Skin epidermis (tissue), 12 donors: ENCODE data around the gene CIB4.

Experiments used
- H3K27ac ChIP-seq, 21 experiments: fragments of 200-600 bp; sonication (generic) in 11 of 21; one replicate each; pipeline ENCODE4 v1.5.0; 2020; ENCODE audit warnings: mild to moderate bottlenecking in 3 of 21, inconsistent platforms in 2 of 21, moderate library complexity in 2 of 21
- H3K4me3 ChIP-seq, 7 experiments: fragments of 200-600 bp; sonication (generic) in 2 of 7; one replicate each; pipeline ENCODE4 v1.5.0; 2020; ENCODE audit warnings: inconsistent platforms in 2 of 7, mild to moderate bottlenecking in 2 of 7, moderate library complexity in 1 of 7

CIB4 gene

DNA sequence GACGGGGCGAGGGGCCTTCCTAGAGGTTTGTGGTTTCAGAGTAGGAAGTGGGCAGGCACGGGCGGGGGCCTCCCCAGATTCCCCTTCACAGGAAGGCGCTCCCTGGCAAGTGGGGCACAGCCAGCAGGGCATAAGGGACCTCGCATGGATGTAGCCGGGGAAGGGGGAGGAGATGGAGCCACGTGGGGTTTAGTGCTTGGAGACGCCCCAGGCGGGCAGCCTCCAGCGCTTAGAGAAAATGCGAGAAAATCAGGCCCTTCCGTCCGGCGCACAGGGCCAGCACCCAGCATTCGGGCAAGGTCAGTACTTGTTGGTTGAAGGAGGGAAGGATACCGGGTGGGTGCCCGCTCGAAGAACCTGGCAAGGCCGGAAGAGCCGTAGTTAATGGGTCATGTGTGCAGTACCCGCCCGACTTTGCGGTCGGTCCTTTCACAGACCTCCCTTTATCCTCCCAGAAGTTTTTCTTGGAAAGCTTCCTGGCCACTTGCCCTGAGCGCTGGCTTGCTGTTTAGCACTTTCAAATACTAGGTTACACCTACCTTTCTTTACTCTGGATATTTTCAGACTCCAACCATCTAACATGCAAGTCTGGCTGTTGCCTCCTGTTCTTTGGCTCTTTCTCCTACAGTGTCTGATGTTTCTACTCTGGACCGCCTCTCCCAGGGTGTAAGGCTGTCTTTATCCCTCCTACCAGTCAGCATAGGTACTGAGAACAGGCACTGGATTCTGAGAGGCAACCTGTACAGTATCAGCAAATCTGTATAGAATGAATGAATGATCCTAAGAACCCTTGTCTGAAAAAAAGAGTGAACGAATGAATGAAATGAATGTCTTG, 78.1 kb downstream of the CIB4 start:
- Histone ChIP-seq H3K27ac (no peak overlapping the region), H3K4me3 (peak overlapping the region in 4 of 7 experiments; percentile 17 to 36 (median 21))

GRCh38 chr2:26561918-26562810, 79.0 kb downstream of the CIB4 start:
- Histone ChIP-seq H3K4me3 (peak overlapping the region in 5 of 7 experiments; percentile 9 to 36 (median 18)), H3K27ac (no peak overlapping the region)

- no peak overlapping the region for H3K4me3 ChIP-seq
- H3K27ac ChIP-seq = no peak overlapping the region
Observed at GRCh38 chr2:26561376-26561775, 79.8 kb downstream of the CIB4 start.

DNA sequence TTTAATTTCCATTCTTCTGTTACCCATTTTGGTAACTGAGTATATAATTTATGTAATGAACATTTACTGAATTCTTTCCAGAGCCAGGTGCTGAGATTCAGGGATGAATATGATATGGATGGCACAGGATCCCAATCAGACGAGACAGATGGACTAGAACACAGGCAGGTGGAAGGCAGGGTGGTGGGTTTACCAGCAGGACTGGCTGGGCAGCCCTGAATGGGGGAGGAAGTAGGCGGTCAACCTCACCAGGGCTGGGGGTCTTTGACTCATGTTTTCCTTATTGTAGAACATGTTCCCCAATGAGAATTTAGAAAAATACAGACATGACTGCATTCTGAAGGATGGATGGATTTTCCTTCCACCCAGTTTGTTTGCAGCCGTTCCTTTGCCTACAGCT, 80.3 kb downstream of the CIB4 start:
- Histone ChIP-seq H3K27ac (no peak overlapping the region), H3K4me3 (no peak overlapping the region)

- no peak overlapping the region for H3K27ac ChIP-seq
- H3K4me3 ChIP-seq = no peak overlapping the region
Observed at GRCh38 chr2:26559556-26559955, 81.6 kb downstream of the CIB4 start.

GRCh38 chr2:26559044-26559405, 82.1 kb downstream of the CIB4 start:
- Histone ChIP-seq H3K4me3 (no peak overlapping the region), H3K27ac (no peak overlapping the region)

DNA sequence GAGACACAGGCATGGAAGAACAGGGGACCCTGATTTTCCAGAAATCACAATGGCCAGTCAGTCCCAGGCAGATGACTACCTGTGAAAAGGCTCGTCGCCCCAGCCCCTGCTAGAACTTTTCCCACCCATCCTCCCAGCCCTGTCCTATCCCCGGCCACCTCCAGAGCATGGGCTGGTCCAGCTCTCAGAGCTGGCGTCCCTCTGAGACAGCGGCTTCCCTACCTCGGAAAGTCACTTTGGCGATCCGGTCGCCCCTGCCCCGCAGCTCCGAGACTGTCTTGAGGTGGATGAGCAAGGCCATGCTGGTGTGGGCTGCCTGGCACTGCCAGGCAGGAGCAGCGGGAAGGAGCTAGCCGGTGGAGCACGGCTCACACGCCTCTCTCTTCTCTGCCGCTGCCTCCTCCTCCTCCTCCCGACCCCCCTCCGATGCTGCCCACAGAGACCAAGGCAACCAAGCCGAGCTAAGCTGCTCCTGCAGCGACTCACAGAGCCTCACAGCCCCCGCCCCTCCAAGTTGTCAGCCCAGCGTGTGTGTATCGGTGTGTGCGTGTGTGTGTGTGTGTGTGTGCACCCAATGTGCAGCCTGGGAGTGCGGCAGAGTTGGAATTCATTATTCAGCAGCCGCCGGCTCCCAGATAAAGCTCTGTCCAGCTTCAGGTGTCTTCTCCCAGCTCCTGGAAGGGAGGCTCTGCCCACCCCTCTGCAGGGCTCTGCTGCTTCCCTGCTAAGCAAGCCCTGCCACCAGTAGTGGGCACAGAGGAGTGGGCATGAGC, 82.7 kb downstream of the CIB4 start:
- no peak overlapping the region for H3K4me3 ChIP-seq
- H3K27ac ChIP-seq = no peak overlapping the region

- no peak overlapping the region for H3K27ac ChIP-seq
- H3K4me3 ChIP-seq = no peak overlapping the region
Observed at GRCh38 chr2:26557244-26557925, 83.8 kb downstream of the CIB4 start.

DNA sequence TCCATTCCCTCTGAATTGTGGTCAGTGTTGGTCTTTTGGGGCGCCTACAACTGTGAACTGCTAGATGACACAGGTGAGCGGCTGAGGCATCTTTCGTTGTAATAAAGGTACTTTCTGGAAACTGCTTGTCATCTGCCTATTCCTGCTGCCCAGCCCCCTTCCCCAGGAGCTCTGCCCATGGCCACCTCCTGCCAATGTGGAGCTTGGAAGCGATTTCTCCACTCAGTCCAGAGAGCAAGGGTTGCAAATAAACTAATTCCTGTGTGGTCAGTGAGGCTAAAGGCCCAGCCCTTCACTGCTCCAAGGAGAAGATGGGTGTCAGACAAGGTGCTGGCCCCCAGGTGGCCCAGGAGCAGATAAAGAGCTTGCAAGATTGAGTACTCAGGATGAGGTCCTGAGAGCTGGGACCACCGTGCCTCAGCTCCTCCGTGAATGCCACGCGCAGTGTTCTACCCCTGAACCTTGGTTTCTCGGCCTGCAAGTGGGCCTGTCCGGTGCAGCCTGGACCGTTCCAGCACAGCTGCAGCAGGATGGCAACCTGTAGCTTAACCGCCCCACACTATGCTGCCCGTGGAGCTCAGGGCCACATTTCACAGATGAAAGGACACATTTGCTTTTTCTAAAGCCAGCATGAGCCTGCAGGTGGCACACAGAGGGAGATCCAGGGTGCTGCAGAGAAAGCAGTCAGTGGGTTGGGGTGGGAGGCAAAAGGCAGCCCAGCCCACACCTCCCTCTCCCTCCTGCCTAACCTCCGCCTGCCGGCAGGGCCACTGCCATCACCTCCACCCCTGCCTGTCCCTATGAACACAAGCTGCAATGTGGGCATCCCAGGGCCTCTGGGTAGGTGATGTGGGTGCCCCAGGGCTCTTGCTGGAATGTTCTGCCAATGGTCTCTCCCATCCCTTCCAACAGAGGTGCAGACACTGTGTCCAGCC, 84.6 kb downstream of the CIB4 start:
- H3K27ac ChIP-seq = no peak overlapping the region
- no peak overlapping the region for H3K4me3 ChIP-seq

DNA sequence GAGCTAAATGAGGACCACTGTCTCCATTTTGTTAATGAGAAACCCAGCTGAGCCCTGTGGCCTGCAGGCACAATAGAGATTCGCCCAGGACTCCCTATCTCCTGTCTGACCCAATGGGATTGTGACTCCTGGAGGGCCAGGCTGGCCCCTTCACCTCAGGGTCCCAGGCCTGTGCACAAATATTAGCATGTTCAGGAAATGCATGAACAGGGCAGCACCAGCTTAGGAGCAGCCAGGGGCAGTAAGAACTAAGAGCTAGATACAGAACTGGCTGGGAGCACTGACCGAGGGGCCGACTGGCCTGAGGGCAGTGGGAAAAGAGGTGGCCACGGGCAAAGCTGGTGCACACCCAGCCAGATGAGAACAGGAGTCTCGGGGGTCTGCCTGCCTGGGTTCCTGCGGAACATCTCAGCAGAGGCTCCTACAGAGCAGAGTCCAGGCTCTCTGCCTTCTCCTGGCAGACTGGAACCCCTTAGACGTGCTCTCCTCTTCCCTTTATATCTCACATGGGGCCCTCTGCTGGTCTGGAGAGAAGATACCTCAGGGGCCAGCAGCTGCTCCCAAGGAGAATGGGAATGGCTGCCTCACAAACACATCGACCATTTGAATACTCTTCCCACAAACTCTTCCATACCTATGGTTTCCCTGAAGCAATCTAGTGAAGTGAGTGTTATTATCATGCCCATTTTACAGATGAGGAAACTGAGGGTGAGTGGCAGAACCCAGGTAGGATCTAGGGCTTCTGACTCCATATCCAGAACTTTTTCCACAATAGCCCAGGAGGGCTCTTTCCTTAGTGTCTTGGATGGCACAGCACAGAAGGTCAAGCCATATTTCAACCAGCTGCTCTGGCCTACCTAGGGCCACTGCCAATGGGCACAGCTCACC, 85.7 kb downstream of the CIB4 start:
- Histone ChIP-seq H3K27ac (no peak overlapping the region), H3K4me3 (no peak overlapping the region)

DNA sequence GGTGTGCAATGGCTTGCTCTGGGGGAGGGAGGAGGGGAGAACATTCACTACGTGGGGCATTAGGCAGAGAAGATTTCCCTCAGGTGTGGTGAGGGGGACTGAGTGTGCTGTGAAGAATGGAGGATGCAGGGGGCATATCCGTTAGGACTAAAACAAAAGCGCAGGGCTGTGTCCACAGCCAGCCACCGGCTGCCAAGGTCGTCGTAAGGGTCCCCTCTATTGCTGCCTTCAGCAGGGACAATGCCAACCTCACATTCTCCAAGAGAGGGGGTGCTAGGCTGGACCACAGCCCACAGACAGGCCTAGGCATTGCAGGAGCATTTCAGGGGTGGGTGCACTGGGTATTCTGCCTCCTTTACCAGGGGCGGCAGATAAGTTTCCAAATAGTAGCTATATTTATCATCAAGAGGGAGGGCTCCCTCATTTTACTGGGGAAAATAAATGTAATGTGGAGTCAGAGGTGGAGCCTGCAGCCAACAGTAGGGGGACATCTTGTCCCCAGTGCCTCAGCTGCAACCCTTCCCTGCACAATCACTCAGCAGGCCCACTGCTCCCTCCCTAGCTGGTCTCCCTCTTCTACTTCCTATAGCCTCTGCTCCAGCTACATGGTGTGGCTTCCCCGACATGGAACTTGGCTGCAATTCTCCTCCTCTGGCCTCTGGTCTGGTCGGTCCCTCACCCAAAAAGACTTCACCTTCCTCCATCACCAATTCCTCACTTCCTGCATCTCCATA, 88.4 kb downstream of the CIB4 start:
- no peak overlapping the region for H3K4me3 ChIP-seq
- no peak overlapping the region for H3K27ac ChIP-seq

- Histone ChIP-seq H3K27ac (no peak overlapping the region), H3K4me3 (no peak overlapping the region)
Observed at GRCh38 chr2:26550276-26551015, 90.7 kb downstream of the CIB4 start.

DNA sequence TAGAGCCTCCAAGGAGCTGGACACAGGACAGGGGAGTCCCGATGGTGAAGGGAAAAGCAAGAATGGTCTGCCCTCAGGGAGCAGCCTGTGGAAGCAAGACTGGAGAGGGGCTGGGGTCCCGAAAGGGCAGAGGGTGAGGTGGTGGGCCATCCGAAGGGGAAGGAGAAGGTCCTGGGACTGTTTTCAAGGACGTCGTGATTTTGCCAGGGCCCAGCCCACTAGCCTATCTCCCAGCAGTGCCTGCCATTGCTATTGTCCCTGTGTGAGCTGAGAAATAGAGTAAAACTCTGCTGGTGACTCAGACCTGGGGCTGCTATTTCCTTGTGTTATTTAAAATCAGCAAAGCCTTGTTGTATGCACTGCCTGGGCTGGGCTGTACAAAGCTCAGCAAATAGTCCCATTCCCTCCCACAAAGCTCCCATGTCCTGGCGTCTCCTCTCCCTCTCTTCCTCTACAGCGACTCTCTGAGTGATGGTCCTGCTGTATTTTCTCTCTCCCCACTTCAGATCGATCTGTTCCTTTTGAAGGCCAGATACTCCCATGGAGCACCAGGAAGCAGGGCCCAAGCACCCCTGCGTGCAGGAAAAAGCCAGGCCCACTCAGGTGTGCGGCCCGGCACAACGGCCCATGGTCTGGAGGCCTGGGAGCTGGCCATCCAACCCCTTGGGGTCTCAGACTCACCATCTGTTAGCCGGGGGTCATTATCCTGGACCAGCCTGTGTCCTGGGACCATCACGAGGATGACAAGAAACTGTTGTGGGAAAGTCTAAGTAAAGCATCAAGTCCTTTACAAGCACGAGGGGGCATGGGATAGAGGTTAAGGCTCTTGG, 98.3 kb downstream of the CIB4 start:
- H3K4me3 ChIP-seq = no peak overlapping the region
- H3K27ac ChIP-seq = no peak overlapping the region

DNA sequence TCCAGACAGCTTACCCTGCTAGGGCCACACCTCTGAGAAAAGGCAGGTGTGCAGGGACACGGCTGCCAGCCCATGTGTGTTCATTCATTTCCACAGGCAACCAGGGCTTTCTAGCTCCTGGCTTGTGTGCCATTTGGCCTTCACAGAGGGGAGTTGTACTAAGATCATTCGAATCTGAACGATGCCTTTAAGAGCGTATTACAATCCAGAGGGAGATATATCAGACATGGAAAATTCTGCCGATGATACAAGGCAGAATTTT, 99.0 kb downstream of the CIB4 start:
- H3K4me3 ChIP-seq = no peak overlapping the region
- H3K27ac ChIP-seq = no peak overlapping the region

DNA sequence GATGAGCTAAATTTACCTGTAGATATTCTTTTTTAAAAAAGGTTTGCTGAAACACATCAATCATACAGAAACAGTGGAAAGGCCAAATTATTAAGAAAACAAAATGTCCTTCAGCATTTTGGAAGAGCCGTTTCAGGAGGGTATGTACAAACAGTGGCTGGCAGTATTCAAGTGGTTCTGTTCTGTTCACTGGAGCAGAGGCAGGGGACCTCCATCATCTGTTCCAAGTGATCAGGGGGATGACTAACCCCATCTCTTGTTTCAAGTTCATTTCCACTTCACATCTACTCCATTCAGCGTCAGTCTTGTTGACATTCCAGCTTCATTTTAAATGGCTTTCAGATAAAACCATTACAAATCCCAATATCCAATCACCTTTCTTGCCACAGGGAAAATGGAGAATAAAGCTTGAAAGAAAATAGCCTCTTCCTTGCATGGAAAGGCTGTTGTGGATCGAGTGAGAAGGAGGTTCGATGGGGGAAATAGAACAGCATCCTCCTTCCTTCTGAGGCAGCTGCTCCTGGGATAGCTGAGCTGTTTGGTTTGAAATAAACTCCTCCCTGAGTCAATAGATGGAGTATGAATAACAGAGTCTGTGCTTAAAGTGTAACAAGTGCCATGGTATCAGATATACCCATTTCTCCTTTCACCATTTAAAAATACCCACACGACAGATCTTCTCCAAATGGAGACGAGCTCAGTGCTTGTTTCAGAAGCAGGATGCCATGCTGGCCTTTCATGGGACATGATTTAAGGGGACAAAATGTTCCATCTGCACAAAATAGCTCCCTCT, 99.6 kb downstream of the CIB4 start:
- H3K4me3 ChIP-seq = no peak overlapping the region
- no peak overlapping the region for H3K27ac ChIP-seq
